Breast epithelium (tissue), 4 donors: ENCODE data around the gene ARPC2. TPM values are rescaled to one million over a fixed set of nuclear protein-coding genes. Genes with fewer than 3 reads are reported as not detected.

ENCODE experiments used
- DNase-seq, 2 donors: peaks; one replicate each; pipeline ENCODE4 v3.0.0-alpha.2; 2019; ENCODE audit warnings: low spot score in 2 of 2
- H3K27ac ChIP-seq, 2 donors: fragments of 200-600 bp; sonication (generic) in 1 of 2; one replicate each; pipeline ENCODE4 v1.5.1; 2016 to 2019; ENCODE audit warnings: mild to moderate bottlenecking in 1 of 2
- H3K27me3 ChIP-seq, 2 donors: fragments of 200-600 bp; sonication (generic) in 1 of 2; one replicate each; pipeline versions ENCODE4 v1.5.1 to v1.6.0; 2017 to 2019; ENCODE audit warnings: control low read depth in 1 of 2, mild to moderate bottlenecking in 1 of 2
- H3K36me3 ChIP-seq: fragments of 200-600 bp; one replicate; pipeline ENCODE4 v1.5.1; 2019
- H3K4me1 ChIP-seq, 2 donors: fragments of 200-600 bp; sonication (generic); one replicate each; pipeline ENCODE4 v1.5.1; 2016 to 2019; ENCODE audit warnings: control low read depth in 1 of 2
- H3K4me3 ChIP-seq, 3 donors: fragments of 200-600 bp; sonication (generic); 1 replicate in 2 of 3; 2 replicates in 1 of 3; pipeline ENCODE4 v1.5.1; 2016 to 2019; ENCODE audit warnings: mild to moderate bottlenecking in 3 of 3, moderate library complexity in 2 of 3
- H3K9me3 ChIP-seq, 2 donors: fragments of 200-600 bp; sonication (generic) in 1 of 2; one replicate each; pipeline ENCODE4 v1.5.1; 2016 to 2019; ENCODE audit warnings: control low read depth in 1 of 2
- POLR2A ChIP-seq: fragments of 450-650 bp; IDR thresholded peaks from one replicate; pipeline ENCODE4 v1.6.1; 2016; ENCODE audit warnings: antibody characterized with exemption, mild to moderate bottlenecking, moderate library complexity
- POLR2AphosphoS5 ChIP-seq, 3 donors: sonication (generic); formaldehyde crosslinking; IDR thresholded peaks; one replicate each; pipeline ENCODE4 v1.6.1; 2017; ENCODE audit warnings: antibody characterized with exemption in 3 of 3
- intact Hi-C: fragments of 100-400 bp; cut with DNase I; formaldehyde crosslinking; loops from one replicate; pipeline ENCODE4 v1.15.1; 2023; ENCODE audit warnings: low total_unique reads
- total RNA-seq, 3 donors: library from RNA; depleted of rRNA; stranded (reverse); fragments of >200 nt; gene quantifications; one replicate each; pipeline ENCODE4 v1.1.0, GENCODE V29; 2016
- TF ChIP-seq, protein P1 (sequence below), 3 donors: fragments of 450-650 bp; IDR thresholded peaks; one replicate each; pipeline ENCODE4 v1.5.1; 2016 to 2017; ENCODE audit warnings: antibody characterized with exemption in 3 of 3, mild to moderate bottlenecking in 3 of 3, moderate library complexity in 3 of 3

The ARPC2 gene
- total RNA-seq, 3 donors from 2014 or later, result 212 to 336 (median 248) TPM

- Histone ChIP-seq H3K4me1 (no peaks in the 10 kb centered on the region), H3K27ac (no peak overlapping the region), H3K36me3 (no peaks in the 10 kb centered on the region), H3K27me3 (no peaks in the 10 kb centered on the region), H3K9me3 (no peaks in the 10 kb centered on the region), H3K4me3 (no peak overlapping the region)
- TF ChIP-seq POLR2A, result no peak
- TF ChIP-seq POLR2AphosphoS5 (IDR thresholded peaks at IDR 0.05), result peak in 2 of 3 donors; percentile 46 to 49
- TF ChIP-seq, protein P1, sequence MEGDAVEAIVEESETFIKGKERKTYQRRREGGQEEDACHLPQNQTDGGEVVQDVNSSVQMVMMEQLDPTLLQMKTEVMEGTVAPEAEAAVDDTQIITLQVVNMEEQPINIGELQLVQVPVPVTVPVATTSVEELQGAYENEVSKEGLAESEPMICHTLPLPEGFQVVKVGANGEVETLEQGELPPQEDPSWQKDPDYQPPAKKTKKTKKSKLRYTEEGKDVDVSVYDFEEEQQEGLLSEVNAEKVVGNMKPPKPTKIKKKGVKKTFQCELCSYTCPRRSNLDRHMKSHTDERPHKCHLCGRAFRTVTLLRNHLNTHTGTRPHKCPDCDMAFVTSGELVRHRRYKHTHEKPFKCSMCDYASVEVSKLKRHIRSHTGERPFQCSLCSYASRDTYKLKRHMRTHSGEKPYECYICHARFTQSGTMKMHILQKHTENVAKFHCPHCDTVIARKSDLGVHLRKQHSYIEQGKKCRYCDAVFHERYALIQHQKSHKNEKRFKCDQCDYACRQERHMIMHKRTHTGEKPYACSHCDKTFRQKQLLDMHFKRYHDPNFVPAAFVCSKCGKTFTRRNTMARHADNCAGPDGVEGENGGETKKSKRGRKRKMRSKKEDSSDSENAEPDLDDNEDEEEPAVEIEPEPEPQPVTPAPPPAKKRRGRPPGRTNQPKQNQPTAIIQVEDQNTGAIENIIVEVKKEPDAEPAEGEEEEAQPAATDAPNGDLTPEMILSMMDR (IDR thresholded peaks at IDR 0.05), result peak; percentile 95 to 98 (median 96)
- intact Hi-C loops, result no loop called here
- peak; percentile 80 to 85 for DNase-seq
Measured at GRCh38 chr2:218301176-218301819, 84.3 kb downstream of the ARPC2 start.

Other genes starting within 250 kb of the ARPC2 start
- gene TNS1, start 214.2 kb upstream of the ARPC2 start, total RNA-seq, result 100 to 1,000 TPM; 141 to 577 (median 154) TPM
- gene RUFY4, start 147.9 kb upstream of the ARPC2 start, total RNA-seq, result 1 to 10 TPM in 1 of 3 donors, not detected in 2; 2.8 TPM
- gene CXCR2, start 91.2 kb upstream of the ARPC2 start, total RNA-seq, result under 1 TPM in 2 of 3 donors, not detected in 1; 0.16 to 0.33 TPM
- gene CXCR1, start 50.2 kb upstream of the ARPC2 start, total RNA-seq, result under 1 TPM in 1 of 3 donors, not detected in 2; 0.16 TPM
- gene GPBAR1, start 43.8 kb downstream of the ARPC2 start, total RNA-seq, result 10 to 100 TPM in 1 of 3 donors, 1 to 10 TPM in 2; 5.2 to 22.2 (median 8.5) TPM
- gene AAMP, start 52.9 kb downstream of the ARPC2 start, total RNA-seq, result 100 to 1,000 TPM; 150 to 164 (median 151) TPM
- gene PNKD, start 53.3 kb downstream of the ARPC2 start, total RNA-seq, result 10 to 100 TPM; 30.2 to 48.3 (median 35.6) TPM
- 100 to 1,000 TPM; 168 to 330 (median 170) TPM for gene TMBIM1, start 75.3 kb downstream of the ARPC2 start, total RNA-seq
- gene CATIP, start 139.7 kb downstream of the ARPC2 start, total RNA-seq, result under 1 TPM in 1 of 3 donors, not detected in 2; 0.44 TPM
- gene SLC11A1, start 165.1 kb downstream of the ARPC2 start, total RNA-seq, result 10 to 100 TPM; 14.4 to 53.4 (median 17.9) TPM
- gene CTDSP1, start 182.7 kb downstream of the ARPC2 start, total RNA-seq, result 100 to 1,000 TPM in 1 of 3 donors, 10 to 100 TPM in 2; 83.9 to 113 (median 95.9) TPM
- 1 to 10 TPM in 1 of 3 donors, under 1 TPM in 1, not detected in 1; under 0.01 to 2.9 TPM for gene VIL1, start 201.9 kb downstream of the ARPC2 start, total RNA-seq